HG03280 (cell line): ENCODE data around the gene SIGLEC15.
"Not testable (repeated sequence)": the region's sequence is repeated elsewhere in the genome, so short reads cannot be mapped to it uniquely, and the experiment has no call there.

ENCODE experiments used
- ATAC-seq: cut with Tn5 transposase; IDR thresholded peaks from one replicate; pipeline ENCODE4 v1.9.1; 2021; ENCODE audit warnings: mild to moderate bottlenecking, moderate library complexity; ENCODE audit not compliant: unreplicated experiment

SIGLEC15 gene

GRCh38 chr18:45818765-45819164 is 6.7 kb upstream of the SIGLEC15 start:
- ATAC-seq = not testable (repeated sequence)

- ATAC-seq = no peak
These were observed 5.2 kb upstream of the SIGLEC15 start for GRCh38 chr18:45820106-45820745.

GRCh38 chr18:45821026-45821425 is 4.4 kb upstream of the SIGLEC15 start:
- ATAC-seq = no peak

GRCh38 chr18:45821711-45822110 is 3.8 kb upstream of the SIGLEC15 start:
- ATAC-seq = no peak

- no peak for ATAC-seq
These were observed 609 bp downstream of the SIGLEC15 start for GRCh38 chr18:45826084-45826483.

GRCh38 chr18:45826716-45827115 is 1.2 kb downstream of the SIGLEC15 start:
- not testable (repeated sequence) for ATAC-seq

- no peak for ATAC-seq
These were observed 3.7 kb downstream of the SIGLEC15 start for GRCh38 chr18:45828917-45829811.

GRCh38 chr18:45829855-45830254 is 4.4 kb downstream of the SIGLEC15 start:
- no peak for ATAC-seq

- ATAC-seq = no peak
These were observed 5.4 kb downstream of the SIGLEC15 start for GRCh38 chr18:45830917-45831316.

- no peak for ATAC-seq
These were observed 8.4 kb downstream of the SIGLEC15 start for GRCh38 chr18:45833846-45834245.

- no peak for ATAC-seq
These were observed 8.8 kb downstream of the SIGLEC15 start for GRCh38 chr18:45834306-45834705.

- ATAC-seq = no peak
These were observed 9.7 kb downstream of the SIGLEC15 start for GRCh38 chr18:45835057-45835636.

GRCh38 chr18:45836242-45837205 is 11.0 kb downstream of the SIGLEC15 start:
- ATAC-seq = no peak

- no peak for ATAC-seq
These were observed 12.0 kb downstream of the SIGLEC15 start for GRCh38 chr18:45837283-45838070.

- ATAC-seq = no peak
These were observed 13.0 kb downstream of the SIGLEC15 start for GRCh38 chr18:45838302-45839070.

- ATAC-seq = no peak
These were observed 14.2 kb downstream of the SIGLEC15 start for GRCh38 chr18:45839414-45840395.

- no peak for ATAC-seq
These were observed 15.7 kb downstream of the SIGLEC15 start for GRCh38 chr18:45841060-45841764.
